Measurements from ENCODE around the gene FMN2.

GRCh38 chr1:240362826-240363225 lies 271.1 kb downstream of the FMN2 start:
- no peak for TF ChIP-seq EZH2 (IDR thresholded peaks at IDR 0.05)
- TF ChIP-seq CTCF (IDR thresholded peaks at IDR 0.05), result no peak
- TF ChIP-seq EZH2phosphoT487 (IDR thresholded peaks at IDR 0.05), result no peak
